HEK293 (cell line): ENCODE measurements around the gene KDF1.

Experiments
- HOXC10 ChIP-seq: sonication (generic); formaldehyde crosslinking; IDR thresholded peaks from 2 replicates; pipeline ENCODE4 v1.8.1; 2023; ENCODE audit warnings: mild to moderate bottlenecking, missing genetic modification reagents
- MZF1 ChIP-seq: fragments of 450-650 bp; formaldehyde crosslinking; IDR thresholded peaks from 2 replicates; pipeline ENCODE4 v1.5.1; 2017; ENCODE audit warnings: missing biosample characterization, missing genetic modification characterization, borderline replicate concordance
- PBX3 ChIP-seq: sonication (generic); formaldehyde crosslinking; IDR thresholded peaks from 2 replicates; pipeline ENCODE4 v1.8.1; 2022; ENCODE audit warnings: mild to moderate bottlenecking, moderate library complexity, missing genetic modification reagents
- PRDM2 ChIP-seq: fragments of 450-650 bp; formaldehyde crosslinking; IDR thresholded peaks from 2 replicates; pipeline ENCODE4 v1.5.1; 2016; ENCODE audit warnings: missing biosample characterization, missing genetic modification characterization, borderline replicate concordance
- RBAK ChIP-seq: fragments of 450-650 bp; formaldehyde crosslinking; IDR thresholded peaks from 2 replicates; pipeline ENCODE4 v1.5.1; 2016; ENCODE audit warnings: missing biosample characterization, missing genetic modification characterization
- SETDB1 ChIP-seq: IDR thresholded peaks from one replicate; pipeline ENCODE4 v1.6.1; 2017; ENCODE audit warnings: mild to moderate bottlenecking, low read length, moderate library complexity, mixed read lengths; ENCODE audit not compliant: insufficient read length
- TRIM28 ChIP-seq: IDR thresholded peaks from 2 replicates; pipeline ENCODE4 v1.6.1; 2011; ENCODE audit warnings: low read length, control low read depth, borderline replicate concordance
- ZBTB17 ChIP-seq: fragments of 450-650 bp; formaldehyde crosslinking; IDR thresholded peaks from 2 replicates; pipeline ENCODE4 v1.5.1; 2016; ENCODE audit warnings: missing biosample characterization, missing genetic modification characterization
- ZBTB7A ChIP-seq: fragments of 450-650 bp; formaldehyde crosslinking; IDR thresholded peaks from 2 replicates; pipeline ENCODE4 v1.5.1; 2016; ENCODE audit warnings: low read depth, missing biosample characterization, missing genetic modification characterization
- ZNF133 ChIP-seq: fragments of 450-650 bp; formaldehyde crosslinking; IDR thresholded peaks from 2 replicates; pipeline ENCODE4 v1.5.1; 2016; ENCODE audit warnings: missing biosample characterization, missing genetic modification characterization
- ZNF311 ChIP-seq: fragments of 450-650 bp; formaldehyde crosslinking; IDR thresholded peaks from 2 replicates; pipeline ENCODE4 v1.5.1; 2017; ENCODE audit warnings: missing biosample characterization, missing genetic modification characterization, borderline replicate concordance
- ZNF324 ChIP-seq: fragments of 450-650 bp; formaldehyde crosslinking; IDR thresholded peaks from 2 replicates; pipeline ENCODE4 v1.5.1; 2016; ENCODE audit warnings: missing biosample characterization, missing genetic modification characterization
- ZNF37A ChIP-seq: fragments of 450-650 bp; IDR thresholded peaks from 2 replicates; pipeline ENCODE4 v1.5.1; 2018; ENCODE audit warnings: missing biosample characterization, missing genetic modification characterization
- ZNF391 ChIP-seq: fragments of 450-650 bp; formaldehyde crosslinking; IDR thresholded peaks from 2 replicates; pipeline ENCODE4 v1.5.1; 2016; ENCODE audit warnings: low read depth, missing biosample characterization, missing genetic modification characterization, borderline replicate concordance
- ZNF626 ChIP-seq: fragments of 450-650 bp; sonication (Bioruptor Pico); formaldehyde crosslinking; IDR thresholded peaks from 2 replicates; pipeline ENCODE4 v1.5.1; 2018; ENCODE audit warnings: missing biosample characterization, missing genetic modification characterization, inconsistent platforms
- ZNF660 ChIP-seq: fragments of 450-650 bp; IDR thresholded peaks from 2 replicates; pipeline ENCODE4 v1.5.1; 2018; ENCODE audit warnings: missing biosample characterization, mild to moderate bottlenecking, missing genetic modification characterization
- ZNF768 ChIP-seq: fragments of 450-650 bp; formaldehyde crosslinking; IDR thresholded peaks from 2 replicates; pipeline ENCODE4 v1.5.1; 2018; ENCODE audit warnings: missing biosample characterization, mild to moderate bottlenecking, missing genetic modification characterization
- ZNF777 ChIP-seq: fragments of 450-650 bp; formaldehyde crosslinking; IDR thresholded peaks from 2 replicates; pipeline ENCODE4 v1.5.1; 2017; ENCODE audit warnings: missing biosample characterization, missing genetic modification characterization, borderline replicate concordance
- TF ChIP-seq, protein P1 (sequence below): fragments of 450-650 bp; formaldehyde crosslinking; IDR thresholded peaks from 2 replicates; pipeline ENCODE4 v1.5.1; 2016; ENCODE audit warnings: missing biosample characterization, missing genetic modification characterization, borderline replicate concordance
- TF ChIP-seq, protein P2 (sequence below): fragments of 450-650 bp; formaldehyde crosslinking; IDR thresholded peaks from 2 replicates; pipeline ENCODE4 v1.5.1; 2016; ENCODE audit warnings: missing biosample characterization, missing genetic modification characterization

KDF1 gene

GRCh38 chr1:26956321-26956720, 3.9 kb downstream of the KDF1 start (continued):
- no peak for TF ChIP-seq PRDM2 (tag by site-specific recombination)
- no peak for TF ChIP-seq PBX3 (CRISPR knock-in tag)
- TF ChIP-seq ZBTB7A (tag by site-specific recombination): no peak
- 0 out of 2 replicates have a peak, but pooled peaks have one; percentile 55 for TF ChIP-seq ZNF626
- no peak for TF ChIP-seq ZNF133
- no peak for TF ChIP-seq ZBTB17 (tag by site-specific recombination)
- TF ChIP-seq, protein P1, sequence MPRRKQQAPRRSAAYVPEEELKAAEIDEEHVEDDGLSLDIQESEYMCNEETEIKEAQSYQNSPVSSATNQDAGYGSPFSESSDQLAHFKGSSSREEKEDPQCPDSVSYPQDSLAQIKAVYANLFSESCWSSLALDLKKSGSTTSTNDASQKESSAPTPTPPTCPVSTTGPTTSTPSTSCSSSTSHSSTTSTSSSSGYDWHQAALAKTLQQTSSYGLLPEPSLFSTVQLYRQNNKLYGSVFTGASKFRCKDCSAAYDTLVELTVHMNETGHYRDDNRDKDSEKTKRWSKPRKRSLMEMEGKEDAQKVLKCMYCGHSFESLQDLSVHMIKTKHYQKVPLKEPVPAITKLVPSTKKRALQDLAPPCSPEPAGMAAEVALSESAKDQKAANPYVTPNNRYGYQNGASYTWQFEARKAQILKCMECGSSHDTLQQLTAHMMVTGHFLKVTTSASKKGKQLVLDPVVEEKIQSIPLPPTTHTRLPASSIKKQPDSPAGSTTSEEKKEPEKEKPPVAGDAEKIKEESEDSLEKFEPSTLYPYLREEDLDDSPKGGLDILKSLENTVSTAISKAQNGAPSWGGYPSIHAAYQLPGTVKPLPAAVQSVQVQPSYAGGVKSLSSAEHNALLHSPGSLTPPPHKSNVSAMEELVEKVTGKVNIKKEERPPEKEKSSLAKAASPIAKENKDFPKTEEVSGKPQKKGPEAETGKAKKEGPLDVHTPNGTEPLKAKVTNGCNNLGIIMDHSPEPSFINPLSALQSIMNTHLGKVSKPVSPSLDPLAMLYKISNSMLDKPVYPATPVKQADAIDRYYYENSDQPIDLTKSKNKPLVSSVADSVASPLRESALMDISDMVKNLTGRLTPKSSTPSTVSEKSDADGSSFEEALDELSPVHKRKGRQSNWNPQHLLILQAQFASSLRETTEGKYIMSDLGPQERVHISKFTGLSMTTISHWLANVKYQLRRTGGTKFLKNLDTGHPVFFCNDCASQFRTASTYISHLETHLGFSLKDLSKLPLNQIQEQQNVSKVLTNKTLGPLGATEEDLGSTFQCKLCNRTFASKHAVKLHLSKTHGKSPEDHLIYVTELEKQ (tag by site-specific recombination): no peak
- TF ChIP-seq ZNF324 (tag by site-specific recombination): no peak
- no peak for TF ChIP-seq HOXC10 (CRISPR knock-in tag)
- no peak for TF ChIP-seq ZNF777 (tag by site-specific recombination)
- TF ChIP-seq, protein P2, sequence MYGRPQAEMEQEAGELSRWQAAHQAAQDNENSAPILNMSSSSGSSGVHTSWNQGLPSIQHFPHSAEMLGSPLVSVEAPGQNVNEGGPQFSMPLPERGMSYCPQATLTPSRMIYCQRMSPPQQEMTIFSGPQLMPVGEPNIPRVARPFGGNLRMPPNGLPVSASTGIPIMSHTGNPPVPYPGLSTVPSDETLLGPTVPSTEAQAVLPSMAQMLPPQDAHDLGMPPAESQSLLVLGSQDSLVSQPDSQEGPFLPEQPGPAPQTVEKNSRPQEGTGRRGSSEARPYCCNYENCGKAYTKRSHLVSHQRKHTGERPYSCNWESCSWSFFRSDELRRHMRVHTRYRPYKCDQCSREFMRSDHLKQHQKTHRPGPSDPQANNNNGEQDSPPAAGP (tag by site-specific recombination): no peak
- TF ChIP-seq ZNF391: no peak
- TF ChIP-seq ZNF37A (tag by site-specific recombination): no peak
- TF ChIP-seq RBAK (tag by site-specific recombination): no peak
- no peak for TF ChIP-seq ZNF768 (tag by site-specific recombination)
- TF ChIP-seq ZNF311 (tag by site-specific recombination): no peak
- peak; percentile 48; the same call in 1 of the 2 replicates for TF ChIP-seq TRIM28
- TF ChIP-seq SETDB1: peak; percentile 84
- TF ChIP-seq MZF1 (tag by site-specific recombination): no peak
- no peak for TF ChIP-seq ZNF660 (tag by site-specific recombination)
